Naive B cell (primary cell): Measurements from ENCODE around the gene MDFIC. TPM values are rescaled to one million over a fixed set of nuclear protein-coding genes. Genes with fewer than 3 reads are reported as not detected.
A peak's percentile ranks its signal among the peaks of the same experiment; 100 is the strongest.

Source experiments
- ATAC-seq, 2 donors: fragments of 150-1000 bp; cut with Tn5 transposase; 2 replicates each; pipeline ENCODE4 v1.10.0; 2021; ENCODE audit warnings: low read depth in 2 of 2, mild to moderate bottlenecking in 2 of 2, moderate library complexity in 2 of 2
- DNase-seq: peaks from one replicate; pipeline ENCODE4 v3.0.0; 2022
- H3K27ac Mint-ChIP-seq, 6 donors: one replicate each; pipeline ENCODE4 v1.8.0; 2020 to 2022; ENCODE audit warnings: mild to moderate bottlenecking in 6 of 6, mixed read lengths in 6 of 6, moderate library complexity in 5 of 6, inconsistent platforms in 2 of 6
- H3K27me3 Mint-ChIP-seq, 3 donors: one replicate each; pipeline ENCODE4 v1.8.0; 2021 to 2022; ENCODE audit warnings: mixed read lengths in 3 of 3, mild to moderate bottlenecking in 1 of 3
- H3K36me3 Mint-ChIP-seq, 2 donors: one replicate each; pipeline ENCODE4 v1.8.0; 2020 to 2022; ENCODE audit warnings: mixed read lengths in 2 of 2, inconsistent platforms in 1 of 2, mild to moderate bottlenecking in 1 of 2
- H3K4me1 Mint-ChIP-seq, 3 donors: one replicate each; pipeline ENCODE4 v1.8.0; 2020 to 2022; ENCODE audit warnings: mixed read lengths in 3 of 3, inconsistent platforms in 1 of 3, mild to moderate bottlenecking in 1 of 3, moderate library complexity in 1 of 3
- H3K4me3 Mint-ChIP-seq, 8 donors: one replicate each; pipeline ENCODE4 v1.8.0; 2020 to 2022; ENCODE audit warnings: mild to moderate bottlenecking in 8 of 8, mixed read lengths in 8 of 8, moderate library complexity in 8 of 8, inconsistent platforms in 2 of 8
- H3K9me3 Mint-ChIP-seq, 7 donors: one replicate each; pipeline ENCODE4 v1.8.0; 2020 to 2022; ENCODE audit warnings: mixed read lengths in 7 of 7, mild to moderate bottlenecking in 5 of 7, inconsistent platforms in 2 of 7, moderate library complexity in 1 of 7
- polyA plus RNA-seq, 6 donors: library from polyadenylated mRNA; unstranded; fragments of 300-500 nt; fragmentation: Illumina TruSeq; gene quantifications; one replicate each; pipeline ENCODE4 v1.2.3, GENCODE V29; 2021; ENCODE audit warnings: low read depth in 6 of 6

Gene MDFIC
- polyA plus RNA-seq, 6 donors from 2014 or later = 29.0 to 68.6 (median 40.0) TPM

DNA sequence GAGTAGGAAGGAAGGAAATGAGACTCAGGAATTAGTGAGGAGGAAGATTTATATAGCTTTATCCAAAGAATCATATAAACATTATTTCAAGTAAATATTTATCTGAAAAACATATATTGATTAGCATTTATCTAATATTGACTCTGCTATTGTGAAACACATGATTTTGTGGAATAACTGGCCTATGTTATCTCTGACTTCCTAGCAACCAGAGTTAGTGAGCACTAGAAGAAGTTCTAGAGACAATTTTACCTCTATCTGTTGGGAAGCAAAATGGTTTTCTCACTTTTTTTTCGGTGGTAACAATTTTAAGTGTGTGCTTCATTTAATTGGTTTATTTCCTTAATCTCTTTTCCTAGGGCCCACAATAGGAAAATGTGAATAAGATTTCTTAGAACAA is 21.6 kb downstream of the MDFIC start:
- Mint-ChIP-seq H3K27me3 (no peaks in the 10 kb centered on the region), H3K27ac (no peak overlapping the region), H3K4me1 (peaks cover 18 to 45% (median 43%) of the 10 kb centered on the region in 3 donors), H3K36me3 (peaks cover 0 to 15% of the 10 kb centered on the region in 2 donors), H3K4me3 (no peak overlapping the region), H3K9me3 (no peaks in the 10 kb centered on the region)
- no peak for ATAC-seq
- DNase-seq = no peak

DNA sequence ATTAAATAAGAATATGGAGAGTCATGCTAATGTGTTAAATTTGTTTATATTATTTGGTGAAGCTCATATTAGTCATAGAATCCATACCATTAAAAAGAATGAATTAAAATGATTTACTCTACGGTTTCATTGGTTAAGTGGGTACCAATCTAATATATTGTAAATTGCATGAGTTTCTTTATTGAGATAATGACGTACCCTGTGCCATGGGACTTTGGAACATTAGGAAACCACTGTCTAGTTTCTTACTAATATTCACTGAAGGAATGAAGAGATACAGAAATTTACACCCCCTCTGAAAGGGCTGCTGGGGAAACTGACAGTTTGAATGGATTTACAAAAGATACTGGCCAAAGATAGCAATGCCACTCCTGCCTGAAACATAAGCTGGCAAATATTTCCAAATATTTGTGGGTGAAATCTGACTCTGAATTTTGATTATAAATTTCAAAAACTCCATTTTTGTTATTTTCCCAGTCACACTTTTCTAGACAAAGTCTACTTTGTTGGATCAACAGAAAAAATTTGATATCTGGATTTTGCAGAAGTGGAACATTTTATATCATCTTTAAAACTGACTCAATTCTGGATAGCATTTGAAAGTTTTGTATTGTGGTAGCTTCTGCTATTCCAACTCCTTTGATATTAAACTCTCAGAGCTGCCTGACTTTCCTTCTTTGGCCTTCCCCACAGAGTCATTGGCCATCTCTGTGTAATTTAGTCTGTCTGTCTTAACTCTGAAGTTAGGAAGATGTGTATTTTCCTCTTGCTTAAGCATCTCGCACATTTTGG is 22.3 kb downstream of the MDFIC start:
- ATAC-seq (no peak), DNase-seq (no peak)
- Mint-ChIP-seq H3K4me3 (no peak overlapping the region), H3K9me3 (no peaks in the 10 kb centered on the region), H3K27ac (no peak overlapping the region), H3K36me3 (peaks cover 0 to 15% of the 10 kb centered on the region in 2 donors), H3K4me1 (peaks cover 24 to 51% (median 49%) of the 10 kb centered on the region in 3 donors), H3K27me3 (no peaks in the 10 kb centered on the region)

DNA sequence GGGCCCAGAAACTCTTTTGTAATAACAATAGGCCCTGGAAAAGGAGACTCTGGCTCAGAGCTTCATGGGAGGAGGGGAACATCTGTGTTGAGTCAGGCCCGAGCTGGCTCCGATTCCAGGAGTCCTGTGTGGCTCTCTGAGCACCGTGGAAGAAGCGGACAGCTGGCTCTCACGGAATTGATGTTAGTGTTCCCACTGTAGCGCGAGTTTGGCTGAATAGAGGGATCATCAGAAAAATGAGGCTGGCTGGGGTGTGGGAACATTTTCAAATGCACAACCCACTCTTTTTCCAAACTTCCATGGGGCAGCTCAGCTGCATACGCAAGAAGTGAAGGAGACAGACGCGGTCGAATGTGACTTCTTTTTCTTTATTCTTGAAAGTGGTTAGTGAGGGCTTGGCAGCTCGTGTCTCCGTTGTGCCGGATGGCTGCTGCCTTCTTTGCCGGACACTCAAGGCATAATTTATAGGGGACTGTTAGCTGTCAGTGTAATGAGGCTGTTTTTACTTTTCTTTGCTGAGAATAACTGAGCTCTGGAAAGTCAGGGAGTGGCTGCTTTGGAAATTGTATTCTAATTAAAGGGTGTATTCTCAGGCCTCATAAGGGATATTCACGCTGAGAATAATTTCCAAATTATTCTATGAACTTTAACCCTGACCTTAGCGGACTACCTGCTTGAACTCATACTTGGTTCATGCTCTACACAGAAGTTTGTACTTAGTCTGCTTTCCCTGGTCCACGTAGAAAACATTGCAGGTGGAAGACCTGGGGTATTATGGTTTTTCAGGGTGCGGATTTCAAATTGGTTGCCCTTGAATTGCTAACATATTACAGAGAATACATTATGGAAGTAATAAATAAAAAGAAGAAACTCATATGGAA is 23.1 kb downstream of the MDFIC start:
- Mint-ChIP-seq H3K27me3 (no peaks in the 10 kb centered on the region), H3K4me3 (no peak overlapping the region), H3K27ac (peak overlapping the region in 1 of 6 donors; percentile 12), H3K9me3 (no peaks in the 10 kb centered on the region), H3K4me1 (peaks cover 32 to 60% (median 58%) of the 10 kb centered on the region in 3 donors), H3K36me3 (peaks cover 0 to 15% of the 10 kb centered on the region in 2 donors)
- DNase-seq (no peak), ATAC-seq (no peak)

DNA sequence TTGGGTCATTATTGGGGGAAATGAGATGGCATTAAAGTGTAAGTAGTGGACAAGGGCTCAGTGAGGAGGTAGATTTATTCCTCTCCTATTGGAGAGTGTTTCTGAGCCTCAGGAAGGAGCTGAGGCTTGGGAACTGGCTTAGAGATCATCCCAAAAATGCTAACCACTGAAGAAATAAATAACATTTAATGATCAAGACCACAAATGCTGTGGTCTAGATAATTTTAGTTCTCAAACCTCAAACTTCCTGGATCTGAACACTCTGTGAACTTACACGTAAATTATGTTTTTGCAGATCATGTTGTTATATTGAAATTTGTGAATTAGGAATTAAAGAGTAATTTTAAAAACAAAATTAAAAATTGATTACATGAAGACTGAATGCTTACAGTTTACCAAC is 27.3 kb downstream of the MDFIC start:
- peak overlapping the region in 7 of 8 donors; percentile 16 to 80 (median 55) for H3K4me3 Mint-ChIP-seq
- H3K4me1 Mint-ChIP-seq = peaks cover 30 to 49% (median 44%) of the 10 kb centered on the region in 3 donors
- no peaks in the 10 kb centered on the region for H3K27me3 Mint-ChIP-seq
- ATAC-seq = no peak
- H3K9me3 Mint-ChIP-seq = no peaks in the 10 kb centered on the region
- H3K27ac Mint-ChIP-seq = peak overlapping the region in 3 of 6 donors; percentile 12 to 72 (median 35)
- H3K36me3 Mint-ChIP-seq = peaks cover 0 to 3% of the 10 kb centered on the region in 2 donors
- DNase-seq = no peak

DNA sequence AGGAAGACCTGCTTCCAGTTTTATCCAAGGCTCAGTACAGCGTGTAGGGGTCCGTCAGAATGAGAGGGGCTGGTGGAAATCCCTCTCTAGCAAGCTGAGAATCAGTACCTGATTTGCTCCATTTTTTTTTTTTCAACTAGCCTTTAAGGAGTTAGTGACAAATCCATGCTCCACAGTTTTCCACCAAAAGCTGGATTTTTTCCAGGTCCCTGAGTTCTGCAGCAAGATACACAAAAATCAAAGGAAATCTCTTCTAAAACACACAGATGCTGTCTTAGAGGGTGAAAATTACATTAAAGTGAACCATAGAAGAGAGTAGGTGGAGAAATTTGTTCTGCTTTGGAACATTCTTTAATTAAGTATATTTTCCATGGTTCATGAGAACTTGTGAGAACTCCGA is 30.4 kb downstream of the MDFIC start:
- ATAC-seq (no peak), DNase-seq (no peak)
- Mint-ChIP-seq H3K27ac (no peak overlapping the region), H3K4me3 (no peak overlapping the region), H3K4me1 (peaks cover 41 to 65% (median 53%) of the 10 kb centered on the region in 3 donors), H3K36me3 (peaks cover 0 to under 1% of the 10 kb centered on the region in 2 donors), H3K9me3 (no peaks in the 10 kb centered on the region), H3K27me3 (no peaks in the 10 kb centered on the region)

DNA sequence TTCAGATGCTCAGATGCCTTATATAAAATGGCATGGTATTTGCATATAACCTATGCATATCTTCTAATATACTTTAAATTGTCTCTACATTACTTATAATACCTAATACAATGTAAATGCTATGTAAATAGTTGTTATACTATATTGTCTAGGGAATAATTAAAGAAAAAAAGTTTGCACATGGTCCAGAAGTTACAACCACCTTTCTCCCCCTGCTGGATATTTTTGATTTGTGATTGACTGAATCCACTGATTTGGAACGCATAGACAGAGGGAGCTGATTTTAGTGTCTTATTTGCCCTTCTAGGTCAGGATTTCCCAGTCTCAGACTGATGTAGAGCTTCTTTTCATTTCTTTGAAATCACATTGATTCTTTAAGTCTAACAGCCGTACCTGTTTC is 31.8 kb downstream of the MDFIC start:
- H3K9me3 Mint-ChIP-seq = no peaks in the 10 kb centered on the region
- DNase-seq (no peak), ATAC-seq (peak in 1 of 2 donors; percentile 33)
- H3K27me3 Mint-ChIP-seq = no peaks in the 10 kb centered on the region
- peaks cover 39 to 56% (median 44%) of the 10 kb centered on the region in 3 donors for H3K4me1 Mint-ChIP-seq
- H3K36me3 Mint-ChIP-seq = no peaks in the 10 kb centered on the region
- peak overlapping the region in 1 of 6 donors; percentile 30 for H3K27ac Mint-ChIP-seq
- H3K4me3 Mint-ChIP-seq = no peak overlapping the region

DNA sequence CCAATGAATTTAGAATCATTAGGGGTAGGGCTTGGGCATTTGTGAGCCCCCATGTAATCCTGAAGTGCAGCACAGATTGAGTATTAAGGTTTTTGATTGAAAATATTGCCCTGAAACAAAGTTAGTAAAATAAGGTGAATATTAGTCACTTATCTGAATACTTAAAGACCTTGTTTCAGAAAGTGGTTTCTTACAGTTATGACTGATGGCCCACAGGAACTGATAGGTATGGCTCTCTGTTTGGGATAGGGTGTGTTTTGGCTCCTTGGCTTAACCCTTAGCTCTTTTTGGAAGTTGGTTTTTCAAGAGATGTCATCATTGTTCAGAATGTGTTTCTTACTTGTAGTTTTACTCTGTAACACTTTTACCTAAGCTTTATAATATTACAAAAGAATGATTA is 34.8 kb downstream of the MDFIC start:
- no peaks in the 10 kb centered on the region for H3K9me3 Mint-ChIP-seq
- no peak overlapping the region for H3K27ac Mint-ChIP-seq
- ATAC-seq = no peak
- no peak overlapping the region for H3K4me3 Mint-ChIP-seq
- peaks cover 0 to 11% of the 10 kb centered on the region in 2 donors for H3K36me3 Mint-ChIP-seq
- no peaks in the 10 kb centered on the region for H3K27me3 Mint-ChIP-seq
- DNase-seq = no peak
- peaks cover 21 to 41% (median 26%) of the 10 kb centered on the region in 3 donors for H3K4me1 Mint-ChIP-seq

DNA sequence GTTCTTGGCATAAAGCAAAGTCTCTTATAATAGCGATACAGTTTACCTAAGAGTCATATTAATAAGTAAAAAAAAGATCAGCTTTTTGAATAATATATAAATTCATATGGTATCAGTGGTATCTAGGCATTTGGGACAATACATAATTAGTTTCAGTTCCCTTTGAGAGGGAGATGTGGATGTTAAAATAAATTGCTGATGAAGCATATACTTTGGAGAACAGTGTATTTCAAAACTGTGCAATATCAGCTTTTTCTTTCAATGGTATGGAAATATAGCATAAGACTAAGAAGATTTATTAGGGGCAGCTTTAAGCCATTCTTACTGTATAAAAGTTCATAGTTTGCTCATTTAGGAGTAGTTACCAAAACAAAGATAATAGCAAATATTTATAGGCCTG is 35.5 kb downstream of the MDFIC start:
- Mint-ChIP-seq H3K27ac (peak overlapping the region in 1 of 6 donors; percentile 23), H3K4me3 (no peak overlapping the region)

DNA sequence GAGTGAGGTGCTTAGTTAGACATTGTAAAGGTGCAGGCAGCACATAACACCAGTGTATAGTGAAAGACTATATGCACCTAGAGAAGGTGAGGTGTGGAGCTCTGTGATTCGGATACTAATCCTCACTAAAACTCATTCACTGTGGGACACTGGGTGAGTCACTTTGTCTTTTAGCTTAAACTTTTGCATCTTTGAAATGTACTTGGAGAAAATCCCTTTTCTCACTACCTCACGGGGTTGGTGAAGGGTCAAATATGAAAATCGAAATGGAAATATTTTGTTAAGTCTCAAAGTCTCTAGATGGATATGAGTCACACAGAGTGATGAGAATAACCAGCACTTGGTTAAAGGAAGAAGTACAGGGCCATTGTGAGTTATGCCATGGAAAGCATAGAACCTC is 38.0 kb downstream of the MDFIC start:
- Mint-ChIP-seq H3K9me3 (no peaks in the 10 kb centered on the region), H3K27me3 (no peaks in the 10 kb centered on the region), H3K36me3 (peaks cover 0 to 13% of the 10 kb centered on the region in 2 donors), H3K4me3 (peak overlapping the region in 1 of 8 donors; percentile 9), H3K4me1 (peaks cover 14 to 39% (median 25%) of the 10 kb centered on the region in 3 donors), H3K27ac (peak overlapping the region in 1 of 6 donors; percentile 27)
- DNase-seq = no peak
- ATAC-seq = no peak

More for the DNA sequence above, 35.5 kb downstream of the MDFIC start:
- H3K9me3 Mint-ChIP-seq = no peaks in the 10 kb centered on the region
- ATAC-seq (no peak), DNase-seq (no peak)
- peaks cover 21 to 41% (median 26%) of the 10 kb centered on the region in 3 donors for H3K4me1 Mint-ChIP-seq
- peaks cover 0 to 11% of the 10 kb centered on the region in 2 donors for H3K36me3 Mint-ChIP-seq
- no peaks in the 10 kb centered on the region for H3K27me3 Mint-ChIP-seq

DNA sequence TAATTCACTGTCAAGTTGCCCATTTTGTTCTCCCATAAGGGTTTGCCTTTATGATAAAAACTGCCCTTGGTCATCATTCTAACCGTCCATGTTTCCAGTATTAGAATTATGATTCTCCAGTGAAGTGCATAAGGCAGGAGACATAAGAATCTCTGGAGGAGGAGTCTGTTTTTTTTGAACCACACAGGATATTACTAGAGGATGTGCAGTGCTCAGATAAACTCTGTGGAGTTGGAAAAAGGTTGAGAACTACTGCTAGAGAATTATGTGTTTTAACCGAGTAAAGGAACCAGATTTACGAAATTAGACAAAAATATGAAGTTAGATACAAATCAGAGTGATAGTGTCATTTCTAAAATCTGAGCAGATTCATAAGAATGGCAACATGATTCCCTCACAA is 40.5 kb downstream of the MDFIC start:
- DNase-seq (no peak), ATAC-seq (no peak)
- no peak overlapping the region for H3K4me3 Mint-ChIP-seq
- H3K27me3 Mint-ChIP-seq = no peaks in the 10 kb centered on the region
- no peaks in the 10 kb centered on the region for H3K9me3 Mint-ChIP-seq
- H3K36me3 Mint-ChIP-seq = peaks cover 0 to 19% of the 10 kb centered on the region in 2 donors
- H3K27ac Mint-ChIP-seq = peak overlapping the region in 1 of 6 donors; percentile 0
- peaks cover 14 to 29% (median 19%) of the 10 kb centered on the region in 3 donors for H3K4me1 Mint-ChIP-seq

DNA sequence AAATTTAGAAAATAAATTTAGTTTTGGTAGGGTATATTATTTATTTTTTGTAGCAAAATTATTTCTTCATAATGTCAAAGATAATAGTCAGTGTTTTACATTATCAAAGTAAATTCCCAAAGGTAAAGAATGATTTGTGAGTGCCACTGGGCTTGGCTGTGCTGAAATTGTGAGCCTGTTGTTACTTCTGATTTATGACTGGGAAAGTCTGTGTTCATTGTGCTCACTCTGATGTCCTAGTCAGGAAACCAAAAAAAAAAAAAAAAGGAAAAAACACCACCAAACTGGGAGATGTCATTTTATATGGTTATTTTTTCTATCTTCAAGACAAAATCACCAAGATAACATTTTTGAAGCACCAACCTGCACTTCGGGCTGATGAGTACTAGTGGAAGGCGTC is 44.3 kb downstream of the MDFIC start:
- DNase-seq (no peak), ATAC-seq (no peak)
- Mint-ChIP-seq H3K27ac (peak overlapping the region in 1 of 6 donors; percentile 59), H3K4me3 (no peak overlapping the region), H3K4me1 (peaks cover 21 to 37% (median 27%) of the 10 kb centered on the region in 3 donors), H3K36me3 (peaks cover 0 to 13% of the 10 kb centered on the region in 2 donors), H3K9me3 (no peaks in the 10 kb centered on the region), H3K27me3 (no peaks in the 10 kb centered on the region)

DNA sequence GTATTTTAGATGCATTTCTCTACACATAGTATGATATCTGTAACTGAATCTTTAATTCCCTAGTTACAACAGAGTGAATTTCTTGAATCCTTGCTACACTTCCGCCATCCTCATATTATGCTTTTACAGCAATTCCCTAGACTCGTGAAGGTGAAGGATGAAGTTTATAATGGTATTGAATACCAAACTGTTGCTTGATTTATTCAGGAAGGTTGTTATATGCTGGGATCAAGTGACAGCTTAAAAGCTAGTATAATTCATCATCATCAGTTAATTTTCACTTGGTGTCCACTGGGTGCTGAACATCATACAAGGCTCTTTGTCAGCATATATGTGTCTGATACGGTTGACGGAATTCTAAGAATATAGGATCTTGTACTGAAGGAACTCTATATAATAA is 47.2 kb downstream of the MDFIC start:
- H3K27ac Mint-ChIP-seq = no peak overlapping the region
- H3K4me1 Mint-ChIP-seq = peaks cover 25 to 39% (median 34%) of the 10 kb centered on the region in 3 donors
- ATAC-seq (no peak), DNase-seq (no peak)
- no peaks in the 10 kb centered on the region for H3K9me3 Mint-ChIP-seq
- peaks cover 0 to 8% of the 10 kb centered on the region in 2 donors for H3K36me3 Mint-ChIP-seq
- no peaks in the 10 kb centered on the region for H3K27me3 Mint-ChIP-seq
- no peak overlapping the region for H3K4me3 Mint-ChIP-seq

DNA sequence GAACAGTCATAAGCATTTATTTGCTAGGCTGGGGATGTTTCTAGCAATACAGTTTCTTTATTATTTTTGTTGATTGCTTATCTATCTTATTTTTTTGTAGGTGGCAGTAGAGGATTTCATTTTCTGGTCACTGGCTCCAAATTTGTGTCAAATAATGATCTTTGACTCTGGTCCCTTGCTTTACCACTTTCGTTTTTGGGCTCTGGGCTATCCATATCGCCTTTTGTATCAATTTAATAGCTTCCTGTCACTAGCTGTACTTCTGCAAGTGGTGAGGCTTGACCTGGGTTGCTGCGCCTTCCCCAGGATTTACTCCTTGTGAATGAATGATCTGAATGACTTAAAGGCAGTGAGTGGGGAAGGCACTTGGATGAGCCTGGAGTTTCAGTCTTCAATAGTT is 48.4 kb downstream of the MDFIC start:
- no peak for DNase-seq
- Mint-ChIP-seq H3K36me3 (peaks cover 0 to 2% of the 10 kb centered on the region in 2 donors), H3K4me3 (no peak overlapping the region), H3K27ac (peak overlapping the region in 1 of 6 donors; percentile 76), H3K9me3 (no peaks in the 10 kb centered on the region), H3K4me1 (peaks cover 23 to 47% (median 38%) of the 10 kb centered on the region in 3 donors), H3K27me3 (no peaks in the 10 kb centered on the region)
- no peak for ATAC-seq
